Ishikawa (cell line): ENCODE results near the gene COL26A1.

ENCODE experiments used
- CEBPB ChIP-seq: IDR thresholded peaks from 2 replicates; pipeline ENCODE4 v1.6.1; 2012
- CREB1 ChIP-seq: IDR thresholded peaks from 2 replicates; pipeline ENCODE4 v1.6.1; 2012; ENCODE audit warnings: low read depth
- EGR1 ChIP-seq: IDR thresholded peaks from 2 replicates; pipeline ENCODE4 v1.6.1; 2012
- EP300 ChIP-seq: IDR thresholded peaks from 2 replicates; pipeline ENCODE4 v1.6.1; 2012; ENCODE audit warnings: borderline replicate concordance
- FOXM1 ChIP-seq: IDR thresholded peaks from 2 replicates; pipeline ENCODE4 v1.6.1; 2012; ENCODE audit warnings: low read depth, borderline replicate concordance
- NFIC ChIP-seq: IDR thresholded peaks from 2 replicates; pipeline ENCODE4 v1.6.1; 2012
- REST ChIP-seq: IDR thresholded peaks from 2 replicates; pipeline ENCODE4 v1.6.1; 2012; ENCODE audit warnings: low read depth, mild to moderate bottlenecking
- TCF12 ChIP-seq: IDR thresholded peaks from 2 replicates; pipeline ENCODE4 v1.6.1; 2012; ENCODE audit warnings: low read depth
- TEAD4 ChIP-seq: IDR thresholded peaks from 2 replicates; pipeline ENCODE4 v1.6.1; 2012

- TF ChIP-seq CEBPB (no peak), NFIC (no peak), EGR1 (no peak), REST (no peak), CREB1 (no peak), FOXM1 (no peak), TEAD4 (no peak), TCF12 (no peak), EP300 (no peak)
Measured at GRCh38 chr7:101527844-101528667, 165.4 kb downstream of the COL26A1 start.
